Heart right ventricle (tissue), 16 donors: Measurements from ENCODE around the gene KLHL17. TPM values are rescaled to one million over a fixed set of nuclear protein-coding genes. Genes with fewer than 3 reads are reported as not detected.

Source experiments
- ATAC-seq, 8 donors: fragments of 200-7000 bp; cut with Tn5 transposase; one replicate each; pipeline ENCODE4 v1.9.1; 2020; ENCODE audit warnings: mild to moderate bottlenecking in 8 of 8, moderate library complexity in 8 of 8, moderate number of reproducible peaks in 1 of 8
- DNase-seq, 2 donors: peaks; one replicate each; pipeline ENCODE4 v3.0.0-alpha.2; 2020
- H3K27ac ChIP-seq, 10 donors: fragments of 200-600 bp; sonication (generic) in 2 of 10; one replicate each; pipeline versions ENCODE4 v1.5.0 to v1.8.0; 2020 to 2022; ENCODE audit warnings: mild to moderate bottlenecking in 3 of 10
- H3K27me3 ChIP-seq, 7 donors: fragments of 200-600 bp; one replicate each; pipeline ENCODE4 v1.8.0; 2021 to 2022; ENCODE audit warnings: mild to moderate bottlenecking in 2 of 7
- H3K36me3 ChIP-seq, 9 donors: fragments of 200-600 bp; sonication (generic) in 1 of 9; one replicate each; pipeline versions ENCODE4 v1.5.0 to v1.8.0; 2020 to 2022; ENCODE audit warnings: mild to moderate bottlenecking in 2 of 9
- H3K4me1 ChIP-seq, 9 donors: fragments of 200-600 bp; sonication (generic) in 1 of 9; one replicate each; pipeline versions ENCODE4 v1.5.0 to v1.8.0; 2020 to 2022; ENCODE audit warnings: mild to moderate bottlenecking in 4 of 9
- H3K4me3 ChIP-seq, 10 donors: fragments of 200-600 bp; sonication (generic) in 2 of 10; one replicate each; pipeline versions ENCODE4 v1.5.0 to v1.8.0; 2020 to 2022; ENCODE audit warnings: mild to moderate bottlenecking in 7 of 10, moderate library complexity in 2 of 10
- H3K9me3 ChIP-seq, 11 donors: fragments of 200-600 bp in 10 of 11; sonication (generic) in 2 of 11; one replicate each; pipeline versions ENCODE4 v1.5.0 to v1.8.0; 2013 to 2022; ENCODE audit warnings: mild to moderate bottlenecking in 2 of 11, control low read depth in 1 of 11, moderate library complexity in 1 of 11
- CTCF ChIP-seq, 9 donors: fragments of 200-600 bp; sonication (generic) in 2 of 9; IDR thresholded peaks; one replicate each; pipeline versions ENCODE4 v1.5.0 to v1.8.0; 2021 to 2022; ENCODE audit warnings: antibody characterized with exemption in 9 of 9, mild to moderate bottlenecking in 5 of 9, moderate library complexity in 1 of 9
- WGBS, 2 donors: extraction: QIAGEN DNeasy Blood & Tissue Kit; methylation state at CpG; one replicate each; pipeline ENCODE4 v1.1.7; 2013; ENCODE audit warnings: inconsistent platforms in 1 of 2; 5-methylcytosine and 5-hydroxymethylcytosine counted together
- intact Hi-C, 10 donors: fragments of 100-400 bp; cut with DNase I; formaldehyde crosslinking; loops; one replicate each; pipeline versions ENCODE4 v1.11.1 to v1.14.2; 2022
- polyA plus RNA-seq, 2 donors: library from polyadenylated mRNA; stranded (reverse); fragments of 200-250 nt; gene quantifications; one replicate each; pipeline ENCODE4 v1.2.3, GENCODE V29; 2013
- total RNA-seq, 10 donors: library from RNA; stranded (reverse); fragmentation: NEBNext Ultra II Directional in 3 of 10; extraction: Animal tissue kit (Norgen Biotek cat#: 25700) in 3 of 10; gene quantifications; one replicate each; pipeline versions ENCODE4 v1.2.1 to v1.2.4, GENCODE V29; 2021 to 2023
- donor health status: Arrhythmogenic right ventricular cardiomyopathy.
- donor health status: ischemic (EF 13 %, LVEDD 7.1; RV severe dilation, severe dysfunction).
- donor health status: healthy with polysubstance abuse.
- donor health status: DM: no; HTN: yes; CAD: no.
- donor health status: DM: no; HTN: no; CAD: no.
- donor health status: ischemic (EF 25% LVEDD 6.9; RV normal size, moderate dysfunction).
- donor health status: ischemic (EF 25% LVEDD 5.7; RV mildly dilated, moderate dysfunction).
- donor health status: healthy.
- donor health status: DM: yes; HTN: yes; CAD: no.
- donor health status: Ischemic cardiomyopathy.
- donor health status: ischemic (EF 35%, LVEDD 5.7; RV mildly dilated, moderate dysfunction).
- donor health status: nonischemic (EF 11% LVEDD 7.7; RV severe dilation, severe dysfunction).
- donor health status: DM: yes; HTN: yes; CAD: no.
- donor health status: PGD.
- donor health status: ischemic (EF 29% LVEDD 5.4; RV normal size, mild dysfunction).
- donor health status: nonischemic (EF 23%, LVEDD 6.1; RV moderate dilation, normal function).

KLHL17 gene
- total and polyA plus RNA-seq, 12 donors, result 1.3 to 10.2 (median 3.7) TPM

- ATAC-seq, result peak in 2 of 8 donors; percentile 0 to 4
- 35 to 41% methylated on average over 41 to 42 of the region's 42 CpGs for WGBS, 2 donors
Observed at GRCh38 chr1:970973-971730, 10.8 kb downstream of the KLHL17 start.

GRCh38 chr1:971751-972506 is 11.5 kb downstream of the KLHL17 start:
- no peaks in the 10 kb centered on the region for H3K9me3 ChIP-seq
- peaks cover 14 to 91% (median 78%) of the 10 kb centered on the region in 7 donors for H3K27me3 ChIP-seq
- no peak overlapping the region for H3K27ac ChIP-seq
- WGBS, 2 donors, result 79% methylated on average over 34 of the region's 34 CpGs
- peak in 3 of 8 donors; percentile 0 to 5 (median 1) for ATAC-seq
- H3K4me1 ChIP-seq, result peaks cover 3 to 41% (median 12%) of the 10 kb centered on the region in 9 donors
- intact Hi-C loops, result loop anchor here in 1 of 10 donors (1.0 kb wide), 1 partner anchor 30 kb away; no protein-coding TSS in a partner anchor
- H3K36me3 ChIP-seq, result no peaks in the 10 kb centered on the region
- no peak for DNase-seq
- no peak overlapping the region for H3K4me3 ChIP-seq
- TF ChIP-seq CTCF (IDR thresholded peaks at IDR 0.05), result no peak

More at GRCh38 chr1:970973-971730, 10.8 kb downstream of the KLHL17 start:
- H3K27ac ChIP-seq, result no peak overlapping the region
- no peaks in the 10 kb centered on the region for H3K9me3 ChIP-seq
- TF ChIP-seq CTCF (IDR thresholded peaks at IDR 0.05), result no peak
- intact Hi-C loops, result no loop called here
- H3K36me3 ChIP-seq, result no peaks in the 10 kb centered on the region
- peaks cover 14 to 88% (median 75%) of the 10 kb centered on the region in 7 donors for H3K27me3 ChIP-seq
- peaks cover 3 to 45% (median 17%) of the 10 kb centered on the region in 9 donors for H3K4me1 ChIP-seq
- no peak overlapping the region for H3K4me3 ChIP-seq
- no peak for DNase-seq

GRCh38 chr1:972726-973458 is 12.5 kb downstream of the KLHL17 start:
- Histone ChIP-seq H3K27ac (peak overlapping the region in 5 of 10 donors; percentile 4 to 50 (median 39)), H3K4me3 (no peak overlapping the region), H3K36me3 (no peaks in the 10 kb centered on the region), H3K4me1 (peaks cover 0 to 35% (median 7%) of the 10 kb centered on the region in 9 donors), H3K27me3 (peaks cover 14 to 84% (median 69%) of the 10 kb centered on the region in 7 donors), H3K9me3 (no peaks in the 10 kb centered on the region)
- ATAC-seq (peak; percentile 11 to 27 (median 20)), DNase-seq (peak in 1 of 2 donors; percentile 39)
- 66 to 73% methylated on average over 28 of the region's 28 CpGs for whole genome bisulfite sequencing, 2 donors
- intact Hi-C loops, result loop anchor here in 1 of 10 donors (1.0 kb wide), 1 partner anchor 29 kb away; no protein-coding TSS in a partner anchor
- no peak for TF ChIP-seq CTCF (IDR thresholded peaks at IDR 0.05)
